Left ventricle myocardium inferior (tissue), 1 donor: ENCODE data around the gene NAPSA. TPM values are rescaled to one million over a fixed set of nuclear protein-coding genes. Genes with fewer than 3 reads are reported as not detected.

ENCODE experiments used
- DNase-seq: peaks from one replicate; pipeline ENCODE4 v3.0.0-alpha.2; 2020
- H3K27ac ChIP-seq: fragments of 200-600 bp; replicated peaks from 2 replicates; pipeline ENCODE4 v1.8.0; 2021
- H3K27me3 ChIP-seq: fragments of 200-600 bp; 2 replicates; pipeline ENCODE4 v1.8.0; 2021; ENCODE audit warnings: low read depth
- H3K36me3 ChIP-seq: fragments of 200-600 bp; 2 replicates; pipeline ENCODE4 v1.8.0; 2021
- H3K4me1 ChIP-seq: fragments of 200-600 bp; 2 replicates; pipeline ENCODE4 v1.8.0; 2021
- H3K4me3 ChIP-seq: fragments of 200-600 bp; 2 replicates; pipeline ENCODE4 v1.8.0; 2021; ENCODE audit warnings: mild to moderate bottlenecking, moderate library complexity
- H3K9me3 ChIP-seq: fragments of 200-600 bp; replicated peaks from 2 replicates; pipeline ENCODE4 v1.8.0; 2021
- CTCF ChIP-seq: fragments of 200-600 bp; IDR thresholded peaks from 2 replicates; pipeline ENCODE4 v1.8.0; 2021; ENCODE audit warnings: antibody characterized with exemption, mild to moderate bottlenecking, borderline replicate concordance
- intact Hi-C: fragments of 100-400 bp; cut with micrococcal nuclease; formaldehyde crosslinking; loops from one replicate; pipeline ENCODE4 v1.11.0; 2022
- total RNA-seq: library from RNA; stranded (reverse); fragmentation: NEBNext Ultra II Directional; extraction: Animal tissue kit (Norgen Biotek cat#: 25700); gene quantifications from one replicate; pipeline ENCODE4 v1.2.1, GENCODE V29; 2021
- donor health status: DM: no; HTN: yes; CAD: no; lungs with severe emphysema.

Gene NAPSA
- total RNA-seq, 1 donor from 2014 or later: 0.05 TPM

DNA sequence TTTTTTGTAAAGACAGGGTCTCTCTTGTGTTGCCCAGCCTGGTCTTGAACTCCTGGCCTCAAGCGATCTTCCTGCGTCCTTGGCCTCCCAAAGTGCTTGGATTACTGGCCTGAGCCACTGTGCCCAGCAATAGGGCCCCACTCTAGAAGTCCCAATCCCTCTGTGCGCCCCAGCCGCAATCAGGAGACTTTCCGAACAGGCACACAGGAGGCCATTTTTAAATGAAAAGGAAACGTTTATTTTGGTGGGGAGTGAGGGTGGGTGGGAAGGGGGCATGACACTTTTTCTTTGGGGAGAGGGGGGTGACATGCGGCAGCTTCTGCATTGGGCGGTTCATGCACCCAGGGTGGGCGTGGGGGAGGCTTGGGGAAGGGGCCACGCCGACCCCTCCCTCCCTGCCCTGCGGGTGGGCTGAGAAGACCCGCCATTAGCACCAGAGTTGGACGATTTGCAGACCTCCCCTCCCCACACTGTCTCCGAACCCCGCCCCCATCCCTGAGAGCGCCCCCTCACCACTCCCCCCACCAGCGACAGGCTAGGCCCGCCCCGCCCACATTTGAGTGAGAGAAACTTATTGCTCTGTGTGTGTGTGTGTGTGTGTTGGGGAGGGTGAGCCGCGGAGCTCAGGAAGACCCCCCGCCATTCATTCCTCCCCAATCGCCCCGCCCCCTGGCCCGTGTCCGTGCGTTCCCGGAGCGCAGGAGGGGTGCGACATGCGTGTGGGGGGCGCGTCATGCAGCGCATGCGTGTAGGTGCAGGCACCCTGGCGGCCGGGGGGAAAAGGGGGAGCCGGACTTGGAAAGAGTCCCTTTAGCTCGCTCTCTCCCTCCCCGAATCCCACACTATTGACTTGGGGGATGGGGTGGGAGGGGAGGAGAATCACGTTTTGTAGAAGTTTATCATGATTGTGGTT, 53.5 kb downstream of the NAPSA start:
- peak overlapping the region; percentile 36 for H3K4me3 ChIP-seq
- TF ChIP-seq CTCF: no peak
- peaks cover 11% of the 10 kb centered on the region for H3K9me3 ChIP-seq
- H3K27ac ChIP-seq: no peak overlapping the region
- intact Hi-C loops: no loop called here
- no peak for DNase-seq
- H3K27me3 ChIP-seq: peaks cover 73% of the 10 kb centered on the region
- peaks cover 9% of the 10 kb centered on the region for H3K4me1 ChIP-seq
- H3K36me3 ChIP-seq: peaks cover 9% of the 10 kb centered on the region

DNA sequence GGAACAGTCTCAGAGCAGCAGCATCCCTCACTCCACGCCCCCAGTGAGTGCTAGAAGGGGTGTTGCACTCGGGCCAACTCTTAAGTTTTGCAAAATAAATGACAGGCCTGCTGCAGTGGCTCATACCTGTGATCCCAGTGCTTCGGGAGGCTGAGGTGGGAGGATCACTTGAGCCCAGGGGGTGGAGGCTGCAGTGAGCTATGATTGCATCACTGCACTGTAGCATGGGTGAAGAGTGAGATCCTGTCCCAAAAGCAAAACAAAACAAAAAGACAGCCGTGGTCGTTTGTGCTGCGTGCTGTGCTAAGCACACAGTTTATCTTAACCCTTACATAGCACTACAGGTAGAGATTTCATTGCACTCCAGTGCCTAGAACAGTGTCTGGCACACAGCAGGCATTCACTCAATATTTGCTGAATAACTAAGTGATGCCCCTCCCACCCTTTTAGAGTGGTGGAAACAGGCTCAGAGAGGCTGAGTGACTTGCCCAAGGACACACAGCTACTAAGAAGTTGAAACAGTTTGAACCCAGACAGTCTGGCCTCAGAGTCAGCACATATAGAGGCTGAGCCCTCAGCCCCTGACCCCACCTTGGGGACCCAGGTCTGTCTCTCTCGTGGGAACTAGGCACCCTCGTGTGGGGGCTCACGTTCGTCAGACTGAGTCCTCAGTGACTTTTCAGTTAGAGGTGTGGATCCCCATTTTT, 54.5 kb downstream of the NAPSA start:
- H3K36me3 ChIP-seq: peaks cover 12% of the 10 kb centered on the region
- no peak for TF ChIP-seq CTCF
- peaks cover 62% of the 10 kb centered on the region for H3K27me3 ChIP-seq
- DNase-seq: no peak
- peaks cover 11% of the 10 kb centered on the region for H3K9me3 ChIP-seq
- no peak overlapping the region for H3K4me3 ChIP-seq
- intact Hi-C loops: no loop called here
- peaks cover 9% of the 10 kb centered on the region for H3K4me1 ChIP-seq
- H3K27ac ChIP-seq: no peak overlapping the region

GRCh38 chr19:50309396-50310125, 55.9 kb downstream of the NAPSA start:
- no peak for DNase-seq
- TF ChIP-seq CTCF: no peak
- peaks cover 12% of the 10 kb centered on the region for H3K36me3 ChIP-seq
- no peak overlapping the region for H3K27ac ChIP-seq
- no peak overlapping the region for H3K4me3 ChIP-seq
- peaks cover 9% of the 10 kb centered on the region for H3K4me1 ChIP-seq
- peaks cover 49% of the 10 kb centered on the region for H3K27me3 ChIP-seq
- intact Hi-C loops: no loop called here
- H3K9me3 ChIP-seq: peaks cover 11% of the 10 kb centered on the region

DNA sequence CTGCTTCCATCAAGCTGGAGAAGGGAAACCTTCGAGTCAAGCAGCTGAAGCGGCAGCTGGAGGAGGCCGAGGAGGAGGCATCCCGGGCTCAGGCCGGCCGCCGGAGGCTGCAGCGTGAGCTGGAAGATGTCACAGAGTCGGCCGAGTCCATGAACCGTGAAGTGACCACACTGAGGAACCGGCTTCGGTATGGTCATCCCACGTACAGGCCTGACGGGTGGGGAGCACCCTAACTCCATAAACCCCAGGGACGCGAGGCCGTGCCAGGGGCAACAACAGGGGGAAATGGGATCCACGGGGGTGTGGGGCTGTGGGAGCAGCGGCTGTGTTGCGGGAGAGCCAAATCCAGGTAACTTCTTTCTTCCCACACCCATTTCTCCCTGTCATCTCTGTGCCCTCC, 56.4 kb downstream of the NAPSA start:
- intact Hi-C loops: no loop called here
- Histone ChIP-seq H3K36me3 (peaks cover 14% of the 10 kb centered on the region), H3K9me3 (peaks cover 11% of the 10 kb centered on the region), H3K27me3 (peaks cover 43% of the 10 kb centered on the region), H3K27ac (no peak overlapping the region), H3K4me3 (no peak overlapping the region), H3K4me1 (peaks cover 9% of the 10 kb centered on the region)
- no peak for DNase-seq
- no peak for TF ChIP-seq CTCF

Other genes with a start within 250 kb of the NAPSA start
- not detected for gene IZUMO2, start 202.4 kb downstream of the NAPSA start, total RNA-seq
- gene MYH14, start 162.0 kb downstream of the NAPSA start, total RNA-seq: 115 TPM
- gene KCNC3, start 36.3 kb downstream of the NAPSA start, total RNA-seq: 2.6 TPM
- 71.6 TPM for gene NR1H2, start 10.8 kb upstream of the NAPSA start, total RNA-seq
- gene POLD1, start 18.7 kb upstream of the NAPSA start, total RNA-seq: 10.8 TPM
- not detected for gene SPIB, start 53.3 kb upstream of the NAPSA start, total RNA-seq
- not detected for gene MYBPC2, start 67.3 kb upstream of the NAPSA start, total RNA-seq
- gene EMC10, start 110.9 kb upstream of the NAPSA start, total RNA-seq: 97.7 TPM
- gene GARIN5A, start 111.2 kb upstream of the NAPSA start, total RNA-seq: 1.3 TPM
- 28.6 TPM for gene JOSD2, start 145.6 kb upstream of the NAPSA start, total RNA-seq
- not detected for gene ASPDH, start 148.3 kb upstream of the NAPSA start, total RNA-seq
- 0.47 TPM for gene LRRC4B, start 202.8 kb upstream of the NAPSA start, total RNA-seq